Activated CD8-positive, alpha-beta T cell treated with anti-CD3 and anti-CD28 coated beads for 36 hours (primary cell): Measurements from ENCODE around the gene MOB3A. TPM values are rescaled to one million over a fixed set of nuclear protein-coding genes. Genes with fewer than 3 reads are reported as not detected.
A peak's percentile ranks its signal among the peaks of the same experiment; 100 is the strongest.

Experiments
- ATAC-seq: fragments of 200-7000 bp; cut with Tn5 transposase; one replicate; pipeline ENCODE4 v1.10.0; 2021; ENCODE audit warnings: mild to moderate bottlenecking, moderate library complexity
- CTCF ChIA-PET: fragments of 350-600 bp; sonication (Branson Sonifier 250); formaldehyde crosslinking; loops from one replicate; lab custom pipeline; 2021; ENCODE audit warnings: antibody characterized with exemption; lab: Charles Lee
- POLR2A ChIA-PET: fragments of 350-600 bp; sonication (Branson Sonifier 250); formaldehyde crosslinking; loops from one replicate; lab custom pipeline; 2021; ENCODE audit warnings: antibody characterized with exemption; lab: Charles Lee
- DNase-seq: peaks from one replicate; pipeline ENCODE4 v3.0.0-alpha.2; 2020
- H3K27ac Mint-ChIP-seq: one replicate; pipeline ENCODE4 v1.8.0; 2021; ENCODE audit warnings: mild to moderate bottlenecking, mixed read lengths
- H3K27me3 Mint-ChIP-seq: one replicate; pipeline ENCODE4 v1.8.0; 2021; ENCODE audit warnings: mixed read lengths
- H3K36me3 Mint-ChIP-seq: one replicate; pipeline ENCODE4 v1.8.0; 2021; ENCODE audit warnings: low read depth, mixed read lengths
- H3K4me1 Mint-ChIP-seq: one replicate; pipeline ENCODE4 v1.8.0; 2021; ENCODE audit warnings: low read depth, mixed read lengths
- H3K4me3 Mint-ChIP-seq: one replicate; pipeline ENCODE4 v1.8.0; 2021; ENCODE audit warnings: mild to moderate bottlenecking, moderate library complexity, mixed read lengths
- H3K9me3 Mint-ChIP-seq: one replicate; pipeline ENCODE4 v1.8.0; 2021; ENCODE audit warnings: mixed read lengths
- intact Hi-C: fragments of 100-400 bp; cut with micrococcal nuclease; formaldehyde crosslinking; loops from one replicate; pipeline ENCODE4 v1.10.0; 2022
- total RNA-seq, 2 experiments: library from RNA; stranded (reverse); gene quantifications; one replicate each; pipeline ENCODE4 v1.2.3, GENCODE V29; 2021
- TF ChIP-seq, protein P1 (sequence below): fragments of 200-600 bp; IDR thresholded peaks from one replicate; pipeline ENCODE4 v1.8.0; 2022; ENCODE audit warnings: antibody characterized with exemption, mild to moderate bottlenecking

MOB3A gene
- total RNA-seq, 2 experiments from 2014 or later = 175 to 185 TPM

GRCh38 chr19:2053601-2054389 is 42.3 kb downstream of the MOB3A start:
- Mint-ChIP-seq H3K27me3 (no peaks in the 10 kb centered on the region), H3K27ac (peak overlapping the region; percentile 96), H3K36me3 (peaks cover 10% of the 10 kb centered on the region), H3K9me3 (no peaks in the 10 kb centered on the region), H3K4me1 (peaks cover 58% of the 10 kb centered on the region), H3K4me3 (no peak overlapping the region)
- intact Hi-C loops = loop anchor here (5.0 kb wide), 1 partner anchor 34 kb away; no protein-coding TSS in a partner anchor
- ATAC-seq (no peak), DNase-seq (no peak)
- TF ChIP-seq, protein P1, sequence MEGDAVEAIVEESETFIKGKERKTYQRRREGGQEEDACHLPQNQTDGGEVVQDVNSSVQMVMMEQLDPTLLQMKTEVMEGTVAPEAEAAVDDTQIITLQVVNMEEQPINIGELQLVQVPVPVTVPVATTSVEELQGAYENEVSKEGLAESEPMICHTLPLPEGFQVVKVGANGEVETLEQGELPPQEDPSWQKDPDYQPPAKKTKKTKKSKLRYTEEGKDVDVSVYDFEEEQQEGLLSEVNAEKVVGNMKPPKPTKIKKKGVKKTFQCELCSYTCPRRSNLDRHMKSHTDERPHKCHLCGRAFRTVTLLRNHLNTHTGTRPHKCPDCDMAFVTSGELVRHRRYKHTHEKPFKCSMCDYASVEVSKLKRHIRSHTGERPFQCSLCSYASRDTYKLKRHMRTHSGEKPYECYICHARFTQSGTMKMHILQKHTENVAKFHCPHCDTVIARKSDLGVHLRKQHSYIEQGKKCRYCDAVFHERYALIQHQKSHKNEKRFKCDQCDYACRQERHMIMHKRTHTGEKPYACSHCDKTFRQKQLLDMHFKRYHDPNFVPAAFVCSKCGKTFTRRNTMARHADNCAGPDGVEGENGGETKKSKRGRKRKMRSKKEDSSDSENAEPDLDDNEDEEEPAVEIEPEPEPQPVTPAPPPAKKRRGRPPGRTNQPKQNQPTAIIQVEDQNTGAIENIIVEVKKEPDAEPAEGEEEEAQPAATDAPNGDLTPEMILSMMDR = no peak
- CTCF ChIA-PET = interaction anchor here (3.1 kb wide), 1 partner anchor 16 kb away, joined by 18 read pairs; no protein-coding TSS in a partner anchor
- POLR2A ChIA-PET = interaction anchor here (1.0 to 3.3 kb wide), 4 partner anchors 12 to 37 kb away, joined by 4 to 58 read pairs (median 4); no protein-coding TSS in a partner anchor

GRCh38 chr19:2051773-2052704 is 44.1 kb downstream of the MOB3A start:
- H3K4me3 Mint-ChIP-seq = peak overlapping the region; percentile 72
- peak; percentile 86 for DNase-seq
- POLR2A ChIA-PET = interaction anchor here (0.6 to 3.3 kb wide), 19 partner anchors 9 to 146 kb away, joined by 3 to 58 read pairs (median 6); partner anchors contain the start of genes ADAT3, IZUMO4, MOB3A and SCAMP4
- TF ChIP-seq, protein P1 = no peak
- H3K9me3 Mint-ChIP-seq = no peaks in the 10 kb centered on the region
- no peaks in the 10 kb centered on the region for H3K27me3 Mint-ChIP-seq
- peak; percentile 43 for ATAC-seq
- peak overlapping the region; percentile 96 for H3K27ac Mint-ChIP-seq
- peaks cover 14% of the 10 kb centered on the region for H3K36me3 Mint-ChIP-seq
- CTCF ChIA-PET = interaction anchor here (0.9 to 3.1 kb wide), 11 partner anchors 9 to 177 kb away, joined by 3 to 18 read pairs (median 4); no protein-coding TSS in a partner anchor
- H3K4me1 Mint-ChIP-seq = peaks cover 56% of the 10 kb centered on the region
- intact Hi-C loops = loop anchor here (5.0 kb wide), 1 partner anchor 35 kb away; no protein-coding TSS in a partner anchor

DNA sequence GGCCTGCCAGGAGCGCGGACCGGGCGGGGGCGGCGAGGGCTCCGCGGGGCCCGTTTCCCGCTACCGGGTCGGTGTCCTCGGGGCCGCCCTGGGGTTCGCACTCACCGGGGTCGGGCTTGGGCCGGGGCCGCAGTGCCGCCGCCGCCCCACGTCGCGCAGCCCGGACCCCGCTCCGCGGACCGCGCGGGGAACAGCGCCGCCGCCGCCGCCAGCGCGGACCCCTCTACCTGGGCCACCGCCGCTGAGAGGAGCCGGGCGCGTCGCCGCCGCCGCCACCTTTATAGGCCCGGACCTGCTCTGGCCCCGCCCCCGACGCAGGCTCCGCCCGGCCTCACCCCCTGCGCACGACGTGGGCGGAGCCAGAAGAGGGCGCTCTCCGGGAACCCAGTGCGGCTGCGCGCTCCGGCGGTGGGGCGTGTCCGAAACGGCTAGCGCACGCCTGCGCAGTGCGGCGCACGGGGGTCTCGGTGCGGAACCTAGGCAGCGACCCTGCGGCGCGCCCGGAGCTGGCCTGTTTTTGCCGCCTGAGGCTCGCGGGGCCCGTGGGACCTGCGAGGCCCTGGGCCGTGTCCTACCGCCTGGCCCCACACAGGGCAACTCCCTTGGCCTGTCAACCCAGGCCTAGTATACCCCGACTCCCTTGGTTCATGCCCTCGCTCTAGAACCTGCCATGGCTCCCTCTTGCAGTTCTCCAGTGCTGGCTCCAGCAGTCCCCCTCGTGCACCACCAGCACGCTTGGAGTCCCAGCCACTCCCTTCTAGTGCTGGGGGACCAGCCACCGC is 44.9 kb downstream of the MOB3A start, which contains the start of gene MKNK2:
Gene MKNK2, minus strand, starts transcription at position 254 of the 782 bp plus-strand sequence. CDS start 393 bp downstream, outside the sequence.
- peaks cover 52% of the 10 kb centered on the region for H3K4me1 Mint-ChIP-seq
- DNase-seq (peak; percentile 95), ATAC-seq (peak; percentile 75)
- POLR2A ChIA-PET = interaction anchor here (0.6 to 3.3 kb wide), 16 partner anchors 10 to 145 kb away, joined by 3 to 58 read pairs (median 6); partner anchors contain the start of genes ADAT3, IZUMO4, MOB3A and SCAMP4
- peak within 1 kb of the TSS; percentile 96 for H3K27ac Mint-ChIP-seq
- CTCF ChIA-PET = interaction anchor here (0.9 to 3.1 kb wide), 10 partner anchors 9 to 176 kb away, joined by 3 to 18 read pairs (median 4); no protein-coding TSS in a partner anchor
- intact Hi-C loops = loop anchor here (5.0 kb wide), 1 partner anchor 36 kb away; no protein-coding TSS in a partner anchor
- TF ChIP-seq, protein P1 = peak; percentile 49
- no peaks in the 10 kb centered on the region for H3K27me3 Mint-ChIP-seq
- H3K4me3 Mint-ChIP-seq = peak within 1 kb of the TSS; percentile 83
- no peaks in the 10 kb centered on the region for H3K9me3 Mint-ChIP-seq
- H3K36me3 Mint-ChIP-seq = peaks cover 14% of the 10 kb centered on the region

- H3K27ac Mint-ChIP-seq = peak overlapping the region; percentile 76
- no peaks in the 10 kb centered on the region for H3K27me3 Mint-ChIP-seq
- ChIA-PET CTCF (interaction anchor here (1.0 kb wide), 1 partner anchor 31 kb away, joined by 4 read pairs; no protein-coding TSS in a partner anchor), POLR2A (interaction anchor here (1.0 to 4.2 kb wide), 5 partner anchors 9 to 44 kb away, joined by 3 to 27 read pairs (median 8); no protein-coding TSS in a partner anchor)
- ATAC-seq = no peak
- intact Hi-C loops = loop anchor here (5.0 kb wide), 1 partner anchor 37 kb away; no protein-coding TSS in a partner anchor
- H3K36me3 Mint-ChIP-seq = peaks cover 14% of the 10 kb centered on the region
- peaks cover 48% of the 10 kb centered on the region for H3K4me1 Mint-ChIP-seq
- H3K4me3 Mint-ChIP-seq = peak overlapping the region; percentile 83
- no peak for DNase-seq
- TF ChIP-seq, protein P1 = no peak
- H3K9me3 Mint-ChIP-seq = no peaks in the 10 kb centered on the region
Measured at GRCh38 chr19:2050349-2050990, 45.7 kb downstream of the MOB3A start.
